HG02852 (cell line): Measurements from ENCODE around the gene TTC1.
A peak's percentile ranks its signal among the peaks of the same experiment; 100 is the strongest.

ENCODE experiments used
- ATAC-seq: cut with Tn5 transposase; IDR thresholded peaks from one replicate; pipeline ENCODE4 v1.9.1; 2021; ENCODE audit warnings: mild to moderate bottlenecking, moderate library complexity; ENCODE audit not compliant: unreplicated experiment

The TTC1 gene

GRCh38 chr5:160082614-160083500 lies 73.9 kb downstream of the TTC1 start:
- ATAC-seq: no peak

GRCh38 chr5:160083501-160083900 lies 74.6 kb downstream of the TTC1 start:
- ATAC-seq: no peak

GRCh38 chr5:160084144-160084543 lies 75.2 kb downstream of the TTC1 start:
- no peak for ATAC-seq

GRCh38 chr5:160087199-160087598 lies 78.3 kb downstream of the TTC1 start:
- ATAC-seq: no peak

GRCh38 chr5:160088805-160089204 lies 79.9 kb downstream of the TTC1 start:
- ATAC-seq: no peak

- no peak for ATAC-seq
Measured at GRCh38 chr5:160089531-160089930, 80.6 kb downstream of the TTC1 start.

GRCh38 chr5:160090059-160090458 lies 81.1 kb downstream of the TTC1 start:
- no peak for ATAC-seq

- ATAC-seq: no peak
Measured at GRCh38 chr5:160092514-160092913, 83.6 kb downstream of the TTC1 start.

- peak; percentile 84 for ATAC-seq
Measured at GRCh38 chr5:160092960-160093707, 84.2 kb downstream of the TTC1 start.

- no peak for ATAC-seq
Measured at GRCh38 chr5:160096178-160096577, 87.2 kb downstream of the TTC1 start.

GRCh38 chr5:160097991-160098390 lies 89.1 kb downstream of the TTC1 start:
- ATAC-seq: no peak

GRCh38 chr5:160105686-160106360 lies 96.9 kb downstream of the TTC1 start:
- peak; percentile 92 for ATAC-seq

- no peak for ATAC-seq
Measured at GRCh38 chr5:160108124-160108523, 99.2 kb downstream of the TTC1 start.
